Measurements from ENCODE around the gene PRKCA.

- no peak for TF ChIP-seq CTCF (CRISPR knock-in tag; IDR thresholded peaks at IDR 0.05)
- TF ChIP-seq ZNF383 (CRISPR knock-in tag; IDR thresholded peaks at IDR 0.05; ENCODE audit: borderline replicate concordance) = no peak
- no peak for TF ChIP-seq SKIL (CRISPR knock-in tag; IDR thresholded peaks at IDR 0.05; ENCODE audit: borderline replicate concordance)
- no peak for TF ChIP-seq ZNF564 (CRISPR knock-in tag; IDR thresholded peaks at IDR 0.05)
- no peak for TF ChIP-seq NFRKB (IDR thresholded peaks at IDR 0.05)
- TF ChIP-seq ZNF670 (CRISPR knock-in tag; IDR thresholded peaks at IDR 0.05; ENCODE audit: borderline replicate concordance) = no peak
Measured at GRCh38 chr17:66834426-66834918, 532.1 kb downstream of the PRKCA start.

Measured in HepG2 (cell line).